ENCODE results near the gene DEDD.

The DEDD gene

DNA sequence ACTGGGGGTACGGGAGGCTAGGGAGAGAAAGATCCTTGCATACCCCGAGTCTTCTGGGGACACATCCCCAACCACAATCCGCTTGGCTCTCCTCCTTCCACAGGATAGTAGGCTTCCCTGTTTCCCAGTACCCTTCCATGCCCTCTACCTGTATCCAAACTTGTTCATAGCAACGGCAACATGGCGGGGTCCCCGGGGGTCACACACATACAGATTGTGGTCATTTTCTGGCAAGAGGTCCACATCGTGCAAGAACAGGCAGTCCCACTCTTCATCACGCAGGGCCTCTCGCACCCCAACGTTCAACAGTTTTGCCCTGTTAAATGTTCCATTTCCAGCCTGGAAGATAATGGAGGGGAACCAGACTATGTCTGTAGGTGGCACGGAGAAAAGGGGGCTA lies 41.2 kb upstream of the DEDD start:
- peaks cover 49% of the 10 kb centered on the region for H3K36me3 ChIP-seq (ENCODE audit: low read depth)
- no peak for TF ChIP-seq CTCF (IDR thresholded peaks at IDR 0.05; ENCODE audit: poor library complexity, severe bottlenecking)
- no peak overlapping the region for H3K27ac ChIP-seq (ENCODE audit: poor library complexity, severe bottlenecking)
- H3K4me1 ChIP-seq (ENCODE audit: insufficient read depth, poor library complexity, severe bottlenecking) = peaks cover 8% of the 10 kb centered on the region
- ATAC-seq (ENCODE audit: low read depth) = no peak
- no peaks in the 10 kb centered on the region for H3K27me3 ChIP-seq (ENCODE audit: insufficient read depth, poor library complexity, severe bottlenecking)
- no peaks in the 10 kb centered on the region for H3K9me3 ChIP-seq (ENCODE audit: severe bottlenecking)
- H3K4me3 ChIP-seq (ENCODE audit: severe bottlenecking) = no peak overlapping the region
- DNase-seq (ENCODE audit: low spot score) = no peak

GRCh38 chr1:161172776-161173376 lies 40.4 kb upstream of the DEDD start:
- Histone ChIP-seq H3K27ac (ENCODE audit: poor library complexity, severe bottlenecking) (no peak overlapping the region), H3K4me1 (ENCODE audit: insufficient read depth, poor library complexity, severe bottlenecking) (peaks cover 7% of the 10 kb centered on the region), H3K9me3 (ENCODE audit: severe bottlenecking) (no peaks in the 10 kb centered on the region), H3K36me3 (ENCODE audit: low read depth) (peaks cover 49% of the 10 kb centered on the region), H3K4me3 (ENCODE audit: severe bottlenecking) (no peak overlapping the region), H3K27me3 (ENCODE audit: insufficient read depth, poor library complexity, severe bottlenecking) (no peaks in the 10 kb centered on the region)
- DNase-seq (ENCODE audit: low spot score) (no peak), ATAC-seq (ENCODE audit: low read depth) (no peak)
- no peak for TF ChIP-seq CTCF (IDR thresholded peaks at IDR 0.05; ENCODE audit: poor library complexity, severe bottlenecking)

DNA sequence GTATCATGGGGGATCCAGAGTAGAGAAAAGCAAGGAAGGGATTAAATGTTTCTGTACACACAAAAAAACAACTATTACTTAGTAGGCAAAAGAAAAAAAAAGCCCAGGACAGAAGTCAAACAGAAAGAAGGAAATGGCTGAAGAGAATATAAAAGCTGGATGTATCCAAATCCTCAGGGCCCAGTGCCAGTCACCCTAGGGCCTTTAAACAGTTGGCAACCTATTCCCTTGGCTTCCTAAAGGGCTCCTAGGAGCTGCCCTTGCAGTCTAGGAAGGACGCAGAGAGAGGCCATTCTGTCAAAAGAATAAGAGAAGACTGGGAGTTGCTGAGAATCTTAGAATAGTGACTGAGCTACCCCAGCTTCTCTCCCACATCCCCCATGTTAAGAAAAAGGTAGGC lies 39.9 kb upstream of the DEDD start:
- Histone ChIP-seq H3K9me3 (ENCODE audit: severe bottlenecking) (no peaks in the 10 kb centered on the region), H3K36me3 (ENCODE audit: low read depth) (peaks cover 49% of the 10 kb centered on the region), H3K4me1 (ENCODE audit: insufficient read depth, poor library complexity, severe bottlenecking) (peaks cover 5% of the 10 kb centered on the region), H3K4me3 (ENCODE audit: severe bottlenecking) (no peak overlapping the region), H3K27ac (ENCODE audit: poor library complexity, severe bottlenecking) (no peak overlapping the region), H3K27me3 (ENCODE audit: insufficient read depth, poor library complexity, severe bottlenecking) (no peaks in the 10 kb centered on the region)
- DNase-seq (ENCODE audit: low spot score) (no peak), ATAC-seq (ENCODE audit: low read depth) (no peak)
- no peak for TF ChIP-seq CTCF (IDR thresholded peaks at IDR 0.05; ENCODE audit: poor library complexity, severe bottlenecking)

- Histone ChIP-seq H3K4me3 (ENCODE audit: severe bottlenecking) (no peak overlapping the region), H3K27me3 (ENCODE audit: insufficient read depth, poor library complexity, severe bottlenecking) (no peaks in the 10 kb centered on the region), H3K27ac (ENCODE audit: poor library complexity, severe bottlenecking) (no peak overlapping the region), H3K9me3 (ENCODE audit: severe bottlenecking) (no peaks in the 10 kb centered on the region), H3K36me3 (ENCODE audit: low read depth) (peaks cover 49% of the 10 kb centered on the region), H3K4me1 (ENCODE audit: insufficient read depth, poor library complexity, severe bottlenecking) (peaks cover 5% of the 10 kb centered on the region)
- no peak for DNase-seq (ENCODE audit: low spot score)
- no peak for ATAC-seq (ENCODE audit: low read depth)
- no peak for TF ChIP-seq CTCF (IDR thresholded peaks at IDR 0.05; ENCODE audit: poor library complexity, severe bottlenecking)
These were observed 39.2 kb upstream of the DEDD start for GRCh38 chr1:161171696-161172095.

- Histone ChIP-seq H3K4me3 (ENCODE audit: severe bottlenecking) (no peak overlapping the region), H3K36me3 (ENCODE audit: low read depth) (peaks cover 49% of the 10 kb centered on the region), H3K27ac (ENCODE audit: poor library complexity, severe bottlenecking) (no peak overlapping the region), H3K4me1 (ENCODE audit: insufficient read depth, poor library complexity, severe bottlenecking) (peaks cover under 1% of the 10 kb centered on the region), H3K27me3 (ENCODE audit: insufficient read depth, poor library complexity, severe bottlenecking) (no peaks in the 10 kb centered on the region), H3K9me3 (ENCODE audit: severe bottlenecking) (no peaks in the 10 kb centered on the region)
- DNase-seq (ENCODE audit: low spot score) (no peak), ATAC-seq (ENCODE audit: low read depth) (no peak)
- no peak for TF ChIP-seq CTCF (IDR thresholded peaks at IDR 0.05; ENCODE audit: poor library complexity, severe bottlenecking)
These were observed 38.7 kb upstream of the DEDD start for GRCh38 chr1:161171191-161171590.

Measured in RWPE2 (cell line).